ENCODE results near the gene DTYMK. TPM values are rescaled to one million over a fixed set of nuclear protein-coding genes. Genes with fewer than 3 reads are reported as not detected.

DTYMK gene
- total and polyA plus RNA-seq, 10 of the 15 experiments (the other 5 are each of a cell fraction or from before 2014, with no cell fraction given), result 7.0 to 220 (median 59.3) TPM

GRCh38 chr2:241678307-241678706 lies 8.3 kb downstream of the DTYMK start:
- Histone ChIP-seq H3K27me3 (replicated peaks in 1 of 2; ENCODE audit: control insufficient read depth in 2 of 2, insufficient read depth in 2 of 2, low read length in 1 of 2) (no peaks in the 10 kb centered on the region), H2AFZ (ENCODE audit: control insufficient read depth, low read depth, low read length) (no peak overlapping the region), H4K20me1 (ENCODE audit: control insufficient read depth, insufficient read depth) (no peaks in the 10 kb centered on the region), H3K9me3 (replicated peaks; ENCODE audit: control insufficient read depth, insufficient read depth, low read length) (no peaks in the 10 kb centered on the region), H3K27ac (ENCODE audit: control insufficient read depth, insufficient read depth) (no peak overlapping the region), H3K79me2 (ENCODE audit: control insufficient read depth, insufficient read depth, low read length) (no peaks in the 10 kb centered on the region), H3K4me1 (ENCODE audit: control insufficient read depth, insufficient read depth, low read length) (no peaks in the 10 kb centered on the region), H3K4me3 (no peak overlapping the region), H3K36me3 (ENCODE audit: control insufficient read depth in 2 of 2, insufficient read depth in 2 of 2, low read length in 1 of 2) (peaks cover 13 to 15% of the 10 kb centered on the region in 2 experiments; a peak in 3 of 4 replicates), H3K4me2 (ENCODE audit: control insufficient read depth, insufficient read depth) (no peak overlapping the region), H3K9ac (ENCODE audit: control insufficient read depth, insufficient read depth, low read length) (no peak overlapping the region)
- intact Hi-C loops (cut with micrococcal nuclease; ENCODE audit: unreplicated experiment), result no loop called here
- ChIA-PET RAD21 (ENCODE audit: unreplicated experiment) (no interaction called here), SMC1A (ENCODE audit: uncharacterized antibody, unreplicated experiment) (interaction anchor here (1.2 kb wide), 1 partner anchor 200 kb away, joined by 3 read pairs; no protein-coding TSS in a partner anchor), CTCF (no interaction called here), POLR2A (interaction anchor here (0.9 kb wide), 1 partner anchor 10 kb away, joined by 3 read pairs; no protein-coding TSS in a partner anchor)
- FAIRE-seq, result no peak
- in situ Hi-C loops (cut with MboI), result no loop called here
- no peak for DNase-seq (ENCODE audit: low read depth, low spot score)
- no peak for ATAC-seq
- WGBS (ENCODE audit: insufficient coverage, insufficient replicate concordance, low lambda C conversion rate, missing lambda C conversion rate), result 94% methylated on average over 18 of the region's 18 CpGs
- BruUV-seq (replicated peaks), result no TSS peak
- TF ChIP-seq ZBTB40 (IDR thresholded peaks at IDR 0.05; ENCODE audit: borderline replicate concordance), result no peak
- TF ChIP-seq ZBED1 (IDR thresholded peaks at IDR 0.05; ENCODE audit: borderline replicate concordance), result no peak
- no peak for TF ChIP-seq HDGF (IDR thresholded peaks at IDR 0.05)
- TF ChIP-seq STAT1 (conservative IDR thresholded peaks at IDR 0.05), result no peak
- no peak for TF ChIP-seq ATF3 (IDR thresholded peaks at IDR 0.05; ENCODE audit: borderline replicate concordance, extremely low read depth, low read depth, low read length)
- TF ChIP-seq IRF5 (IDR thresholded peaks at IDR 0.05; ENCODE audit: borderline replicate concordance), result no peak
- TF ChIP-seq CBX3 (IDR thresholded peaks at IDR 0.05; ENCODE audit: borderline replicate concordance, low read depth), result no peak
- TF ChIP-seq SPI1 (IDR thresholded peaks at IDR 0.05; ENCODE audit: borderline replicate concordance, insufficient read depth, low read depth, low read length), result no peak
- no peak for TF ChIP-seq USF1 (IDR thresholded peaks at IDR 0.05; ENCODE audit: borderline replicate concordance, extremely low read length, insufficient read depth, low read depth, low read length)
- TF ChIP-seq NR2C1 (IDR thresholded peaks at IDR 0.05), result no peak
- TF ChIP-seq ATF7 (IDR thresholded peaks at IDR 0.05; ENCODE audit: low read depth), result no peak
- no peak for TF ChIP-seq REST (IDR thresholded peaks at IDR 0.05; ENCODE audit: low read depth, low read length)
- no peak for TF ChIP-seq MTA2 (IDR thresholded peaks at IDR 0.05; ENCODE audit: low read depth)
- TF ChIP-seq CBFB (IDR thresholded peaks at IDR 0.05; ENCODE audit: low read depth), result no peak

Data from GM12878 (cell line).